Kidney capillary endothelial cell (primary cell): ENCODE results near the gene GTPBP3.
A peak's percentile ranks its signal among the peaks of the same experiment; 100 is the strongest.
"Not testable (repeated sequence)": the region's sequence is repeated elsewhere in the genome, so short reads cannot be mapped to it uniquely, and the experiment has no call there.

Experiments used
- DNase-seq: peaks from one replicate; pipeline ENCODE4 v3.0.0-alpha.2; 2018; ENCODE audit warnings: low spot score

GTPBP3 gene

GRCh38 chr19:17336872-17337674 is at the start of gene GTPBP3:
TSS of gene GTPBP3 (plus strand) at chr19:17337553. CDS start at chr19:17337612, 59 bp downstream.
- peak; percentile 99 for DNase-seq

- DNase-seq, result peak; percentile 61
Observed at GRCh38 chr19:17289489-17289888, 47.9 kb upstream of the GTPBP3 start.

- peak; percentile 86 for DNase-seq
Observed at GRCh38 chr19:17292301-17293074, 44.9 kb upstream of the GTPBP3 start.

- no peak for DNase-seq
Observed at GRCh38 chr19:17293605-17294004, 43.7 kb upstream of the GTPBP3 start.

GRCh38 chr19:17294051-17294891 is 43.1 kb upstream of the GTPBP3 start:
- DNase-seq, result peak; percentile 35

GRCh38 chr19:17295551-17295950 is 41.8 kb upstream of the GTPBP3 start:
- DNase-seq, result not testable (repeated sequence)

GRCh38 chr19:17296273-17296672 is 41.1 kb upstream of the GTPBP3 start:
- DNase-seq, result peak; percentile 66

GRCh38 chr19:17296976-17297375 is 40.4 kb upstream of the GTPBP3 start:
- DNase-seq, result no peak

- no peak for DNase-seq
Observed at GRCh38 chr19:17300992-17301619, 36.2 kb upstream of the GTPBP3 start.

- no peak for DNase-seq
Observed at GRCh38 chr19:17302391-17303166, 34.8 kb upstream of the GTPBP3 start.

- DNase-seq, result peak; percentile 90
Observed at GRCh38 chr19:17303167-17303939, 34.0 kb upstream of the GTPBP3 start, which contains the start of gene ABHD8. TSS of gene ABHD8 (minus strand) at chr19:17303425. CDS start at chr19:17301616, 1,809 bp downstream.

GRCh38 chr19:17303940-17304267 is 33.4 kb upstream of the GTPBP3 start:
- no peak for DNase-seq

- no peak for DNase-seq
Observed at GRCh38 chr19:17304386-17305215, 32.8 kb upstream of the GTPBP3 start.

- no peak for DNase-seq
Observed at GRCh38 chr19:17305216-17305516, 32.2 kb upstream of the GTPBP3 start.

- peak; percentile 95 for DNase-seq
Observed at GRCh38 chr19:17305517-17306284, 31.7 kb upstream of the GTPBP3 start, which contains the start of gene MRPL34. TSS of gene MRPL34 (plus strand) at chr19:17305872. CDS start at chr19:17305893, 21 bp downstream.

- DNase-seq, result no peak
Observed at GRCh38 chr19:17306285-17306714, 31.1 kb upstream of the GTPBP3 start.

GRCh38 chr19:17307876-17308377 is 29.4 kb upstream of the GTPBP3 start:
- DNase-seq, result no peak
